Islet of Langerhans (tissue), 1 donor: ENCODE measurements around the gene TMEM38B.
"Not testable (repeated sequence)": the region's sequence is repeated elsewhere in the genome, so short reads cannot be mapped to it uniquely, and the experiment has no call there.

Experiments
- FAIRE-seq: peaks from one replicate; lab custom pipeline; 2011; peaks lifted over from hg19 to GRCh38; lab: Jason Lieb, UNC

Gene TMEM38B

GRCh38 chr9:105681724-105682123 is 12.6 kb upstream of the TMEM38B start:
- FAIRE-seq: no peak

GRCh38 chr9:105683688-105684275 is 10.6 kb upstream of the TMEM38B start:
- no peak for FAIRE-seq

GRCh38 chr9:105686936-105687335 is 7.4 kb upstream of the TMEM38B start:
- FAIRE-seq: no peak

- no peak for FAIRE-seq
Measured at GRCh38 chr9:105690742-105691141, 3.6 kb upstream of the TMEM38B start.

- FAIRE-seq: no peak
Measured at GRCh38 chr9:105693435-105694189, 729 bp upstream of the TMEM38B start.

- FAIRE-seq: no peak
Measured at GRCh38 chr9:105694848-105695581, 674 bp downstream of the TMEM38B start.

GRCh38 chr9:105696219-105696793 is 2.0 kb downstream of the TMEM38B start:
- no peak for FAIRE-seq

GRCh38 chr9:105697871-105698270 is 3.5 kb downstream of the TMEM38B start:
- FAIRE-seq: no peak

- no peak for FAIRE-seq
Measured at GRCh38 chr9:105698348-105698870, 4.1 kb downstream of the TMEM38B start.

GRCh38 chr9:105700668-105701067 is 6.3 kb downstream of the TMEM38B start:
- no peak for FAIRE-seq

- FAIRE-seq: no peak
Measured at GRCh38 chr9:105701145-105701544, 6.8 kb downstream of the TMEM38B start.

GRCh38 chr9:105702207-105702606 is 7.9 kb downstream of the TMEM38B start:
- no peak for FAIRE-seq

- not testable (repeated sequence) for FAIRE-seq
Measured at GRCh38 chr9:105703638-105704037, 9.3 kb downstream of the TMEM38B start.

GRCh38 chr9:105706156-105706555 is 11.8 kb downstream of the TMEM38B start:
- FAIRE-seq: no peak

GRCh38 chr9:105708405-105708804 is 14.1 kb downstream of the TMEM38B start:
- no peak for FAIRE-seq

- no peak for FAIRE-seq
Measured at GRCh38 chr9:105710638-105711037, 16.3 kb downstream of the TMEM38B start.

GRCh38 chr9:105711867-105712266 is 17.5 kb downstream of the TMEM38B start:
- FAIRE-seq: no peak

- FAIRE-seq: peak; percentile 55
Measured at GRCh38 chr9:105712297-105712696, 18.0 kb downstream of the TMEM38B start.

GRCh38 chr9:105712773-105713172 is 18.4 kb downstream of the TMEM38B start:
- no peak for FAIRE-seq

GRCh38 chr9:105713260-105714019 is 19.1 kb downstream of the TMEM38B start:
- no peak for FAIRE-seq

GRCh38 chr9:105714020-105714331 is 19.6 kb downstream of the TMEM38B start:
- no peak for FAIRE-seq

- no peak for FAIRE-seq
Measured at GRCh38 chr9:105716146-105716545, 21.8 kb downstream of the TMEM38B start.
